Neuron (in vitro differentiated cells): ENCODE measurements around the gene PANK2.

Experiments used
- H2AFZ ChIP-seq: one replicate; pipeline ENCODE4 v1.6.1; 2013; ENCODE audit warnings: low read depth, mild to moderate bottlenecking, inconsistent platforms, low read length, moderate library complexity
- H3K27me3 ChIP-seq: one replicate; pipeline ENCODE4 v1.6.1; 2013; ENCODE audit warnings: low read length; ENCODE audit not compliant: insufficient read depth
- H3K36me3 ChIP-seq: one replicate; pipeline ENCODE4 v1.6.1; 2013; ENCODE audit warnings: low read length; ENCODE audit not compliant: insufficient read depth
- H3K4me1 ChIP-seq: one replicate; pipeline ENCODE4 v1.6.1; 2013; ENCODE audit warnings: low read length; ENCODE audit not compliant: insufficient read depth
- H3K4me3 ChIP-seq: 2 replicates; pipeline ENCODE4 v1.5.1; 2013; ENCODE audit warnings: mild to moderate bottlenecking, low read length, moderate library complexity
- H3K9me3 ChIP-seq: one replicate; pipeline ENCODE4 v1.6.1; 2013; ENCODE audit warnings: low read length

Gene PANK2

DNA sequence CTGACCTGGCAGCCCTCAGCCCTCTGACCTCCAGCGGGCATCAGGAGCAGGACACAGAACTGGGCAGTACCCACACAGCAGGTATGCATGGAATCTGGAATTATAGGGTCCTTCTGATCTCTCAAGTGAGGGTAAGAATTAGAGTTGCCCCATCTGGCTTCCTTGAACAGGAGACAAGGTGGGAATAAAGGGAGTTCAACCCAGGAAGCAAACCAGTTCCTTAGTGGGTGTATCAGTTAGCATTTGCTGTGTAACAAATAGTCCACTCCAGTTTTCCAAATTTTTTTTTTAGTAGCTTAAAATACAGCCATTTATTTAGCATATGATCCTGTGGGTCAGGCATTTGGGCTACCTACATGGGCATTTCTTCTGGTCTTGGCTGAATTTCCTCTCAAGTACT, 26.9 kb upstream of the PANK2 start:
- Histone ChIP-seq H2AFZ (no peak overlapping the region), H3K9me3 (peaks cover 6% of the 10 kb centered on the region), H3K27me3 (no peaks in the 10 kb centered on the region), H3K4me1 (no peaks in the 10 kb centered on the region), H3K36me3 (peaks cover 69% of the 10 kb centered on the region), H3K4me3 (no peak overlapping the region)

DNA sequence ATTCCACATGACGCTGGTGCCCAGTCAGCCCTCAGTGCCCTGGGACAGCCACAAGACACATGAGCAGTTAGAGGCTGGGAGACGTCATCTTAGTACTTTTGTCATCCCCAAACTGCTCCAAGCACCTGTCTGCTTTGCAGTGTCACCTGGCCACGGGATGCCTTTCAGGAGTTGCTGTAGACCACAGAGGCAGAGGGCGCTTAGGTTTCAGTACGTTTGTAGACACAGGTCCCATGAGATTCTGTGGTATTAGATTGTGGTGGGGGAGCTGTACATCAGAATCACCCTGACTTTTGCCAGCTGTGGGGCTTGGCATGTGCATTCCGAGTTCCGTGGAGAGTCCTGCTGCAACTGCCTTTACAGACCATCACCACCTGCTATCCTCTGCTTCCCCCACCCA, 25.9 kb upstream of the PANK2 start:
- no peaks in the 10 kb centered on the region for H3K27me3 ChIP-seq
- peaks cover 66% of the 10 kb centered on the region for H3K36me3 ChIP-seq
- H3K9me3 ChIP-seq: peaks cover 6% of the 10 kb centered on the region
- H3K4me1 ChIP-seq: no peaks in the 10 kb centered on the region
- no peak overlapping the region for H2AFZ ChIP-seq
- no peak overlapping the region for H3K4me3 ChIP-seq

DNA sequence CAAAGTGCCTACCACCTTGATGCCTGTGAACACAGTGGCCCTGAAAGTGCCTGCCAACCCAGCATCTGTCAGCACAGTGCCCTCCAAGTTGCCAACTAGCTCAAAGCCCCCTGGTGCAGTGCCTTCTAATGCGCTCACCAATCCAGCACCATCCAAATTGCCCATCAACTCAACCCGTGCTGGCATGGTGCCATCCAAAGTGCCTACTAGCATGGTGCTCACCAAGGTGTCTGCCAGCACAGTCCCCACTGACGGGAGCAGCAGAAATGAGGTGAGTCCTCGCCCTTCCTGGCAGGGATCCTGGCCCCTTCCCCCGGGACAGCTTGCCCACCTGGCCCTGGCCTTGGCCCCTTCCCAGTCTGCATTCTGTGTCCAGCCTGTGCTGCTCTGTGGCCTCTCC, 24.7 kb upstream of the PANK2 start:
- Histone ChIP-seq H3K36me3 (peaks cover 61% of the 10 kb centered on the region), H3K9me3 (peaks cover 6% of the 10 kb centered on the region), H3K4me1 (no peaks in the 10 kb centered on the region), H3K27me3 (no peaks in the 10 kb centered on the region), H3K4me3 (no peak overlapping the region), H2AFZ (no peak overlapping the region)

DNA sequence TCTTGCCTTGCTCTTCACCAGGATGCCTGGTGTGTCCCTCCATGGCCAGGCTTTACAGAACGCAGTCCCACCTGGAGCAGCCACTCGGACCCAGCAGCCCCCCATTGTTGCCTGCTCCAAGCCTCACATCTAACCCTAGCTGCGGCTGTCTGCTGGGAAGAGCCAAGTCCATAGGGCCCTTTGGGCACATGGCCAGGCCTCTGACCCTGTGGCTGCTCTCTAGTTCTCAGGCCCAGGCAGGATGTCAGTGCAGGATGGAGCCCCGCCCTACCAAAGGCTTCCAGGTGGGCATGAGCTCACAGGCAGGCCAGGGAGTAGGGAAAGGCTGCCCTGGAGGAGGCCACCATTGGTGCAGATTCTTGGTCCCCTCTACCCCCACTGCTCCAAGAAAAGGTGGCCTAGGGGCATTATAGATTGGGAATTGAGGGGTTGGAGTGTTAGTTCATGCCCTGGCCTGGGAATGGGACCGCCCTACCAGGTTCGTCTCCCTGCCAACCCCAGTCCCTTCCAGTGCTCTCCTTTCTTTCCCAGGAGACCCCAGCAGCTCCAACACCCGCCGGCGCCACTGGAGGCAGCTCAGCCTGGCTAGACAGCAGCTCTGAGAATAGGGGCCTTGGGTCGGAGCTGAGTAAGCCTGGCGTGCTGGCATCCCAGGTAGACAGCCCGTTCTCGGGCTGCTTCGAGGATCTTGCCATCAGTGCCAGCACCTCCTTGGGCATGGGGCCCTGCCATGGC, 23.9 kb upstream of the PANK2 start:
- no peaks in the 10 kb centered on the region for H3K4me1 ChIP-seq
- no peaks in the 10 kb centered on the region for H3K27me3 ChIP-seq
- H2AFZ ChIP-seq: no peak overlapping the region
- H3K9me3 ChIP-seq: peaks cover 6% of the 10 kb centered on the region
- H3K36me3 ChIP-seq: peaks cover 59% of the 10 kb centered on the region
- no peak overlapping the region for H3K4me3 ChIP-seq

DNA sequence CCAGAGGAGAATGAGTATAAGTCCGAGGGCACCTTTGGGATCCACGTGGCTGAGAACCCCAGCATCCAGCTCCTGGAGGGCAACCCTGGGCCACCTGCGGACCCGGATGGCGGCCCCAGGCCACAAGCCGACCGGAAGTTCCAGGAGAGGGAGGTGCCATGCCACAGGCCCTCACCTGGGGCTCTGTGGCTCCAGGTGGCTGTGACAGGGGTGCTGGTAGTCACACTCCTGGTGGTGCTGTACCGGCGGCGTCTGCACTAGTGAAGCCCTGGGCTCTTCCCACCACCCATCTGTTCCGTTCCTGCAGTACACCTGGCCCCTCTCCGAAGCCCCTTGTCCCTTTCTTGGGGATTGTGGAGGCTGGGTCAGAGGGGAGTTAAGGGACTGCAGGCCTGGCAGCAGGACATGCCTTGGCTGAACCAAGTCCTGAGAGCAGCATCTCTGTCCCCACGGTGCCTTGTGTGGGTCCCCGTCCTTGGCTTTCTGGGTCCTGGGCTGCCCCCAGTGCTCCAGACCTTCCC, 23.2 kb upstream of the PANK2 start:
- Histone ChIP-seq H2AFZ (no peak overlapping the region), H3K27me3 (no peaks in the 10 kb centered on the region), H3K4me3 (no peak overlapping the region), H3K4me1 (no peaks in the 10 kb centered on the region), H3K36me3 (peaks cover 59% of the 10 kb centered on the region), H3K9me3 (peaks cover 6% of the 10 kb centered on the region)

DNA sequence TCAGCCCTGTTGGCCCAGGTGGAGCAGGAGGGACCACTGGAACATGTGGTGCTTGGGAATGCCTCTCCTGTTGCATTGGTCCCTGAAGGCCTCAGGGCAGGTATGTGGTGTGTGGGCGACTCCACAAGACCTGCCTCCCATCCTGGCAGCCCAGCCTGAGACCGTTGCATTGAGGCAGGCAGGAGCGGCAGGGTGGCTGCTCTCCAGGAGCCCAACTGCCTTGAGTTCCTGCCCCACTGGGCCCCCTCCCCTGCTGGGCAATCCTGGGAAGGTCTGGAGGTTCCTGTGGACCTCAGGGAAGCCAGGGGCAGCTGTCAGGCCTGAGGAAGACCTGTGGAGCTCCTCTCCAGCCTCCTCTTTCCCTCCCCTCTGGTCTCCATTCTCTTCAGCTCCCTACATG, 22.7 kb upstream of the PANK2 start:
- H3K9me3 ChIP-seq: peaks cover 5% of the 10 kb centered on the region
- peaks cover 55% of the 10 kb centered on the region for H3K36me3 ChIP-seq
- H3K27me3 ChIP-seq: no peaks in the 10 kb centered on the region
- no peak overlapping the region for H2AFZ ChIP-seq
- H3K4me1 ChIP-seq: no peaks in the 10 kb centered on the region
- no peak overlapping the region for H3K4me3 ChIP-seq

DNA sequence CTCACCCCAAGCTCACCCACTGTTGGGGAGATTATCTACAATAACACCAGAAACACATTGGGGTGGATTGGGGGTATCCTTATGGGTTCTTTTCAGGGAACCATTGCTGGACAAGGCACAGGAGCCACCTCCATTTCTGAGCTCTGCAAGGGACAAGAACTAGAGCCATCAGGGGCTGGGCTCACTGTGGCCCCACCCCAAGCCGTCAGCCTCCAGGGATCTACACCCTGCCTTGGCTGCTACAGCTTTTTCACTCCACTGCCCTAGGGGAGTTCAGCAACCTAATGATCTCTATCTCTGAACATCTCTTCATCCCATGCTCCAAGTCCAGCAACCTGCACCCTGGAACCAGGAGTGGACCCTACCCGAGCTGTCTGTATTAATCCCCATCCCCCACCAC, 21.4 kb upstream of the PANK2 start:
- Histone ChIP-seq H3K4me3 (no peak overlapping the region), H3K4me1 (no peaks in the 10 kb centered on the region), H3K27me3 (no peaks in the 10 kb centered on the region), H2AFZ (no peak overlapping the region), H3K9me3 (no peaks in the 10 kb centered on the region), H3K36me3 (peaks cover 51% of the 10 kb centered on the region)

DNA sequence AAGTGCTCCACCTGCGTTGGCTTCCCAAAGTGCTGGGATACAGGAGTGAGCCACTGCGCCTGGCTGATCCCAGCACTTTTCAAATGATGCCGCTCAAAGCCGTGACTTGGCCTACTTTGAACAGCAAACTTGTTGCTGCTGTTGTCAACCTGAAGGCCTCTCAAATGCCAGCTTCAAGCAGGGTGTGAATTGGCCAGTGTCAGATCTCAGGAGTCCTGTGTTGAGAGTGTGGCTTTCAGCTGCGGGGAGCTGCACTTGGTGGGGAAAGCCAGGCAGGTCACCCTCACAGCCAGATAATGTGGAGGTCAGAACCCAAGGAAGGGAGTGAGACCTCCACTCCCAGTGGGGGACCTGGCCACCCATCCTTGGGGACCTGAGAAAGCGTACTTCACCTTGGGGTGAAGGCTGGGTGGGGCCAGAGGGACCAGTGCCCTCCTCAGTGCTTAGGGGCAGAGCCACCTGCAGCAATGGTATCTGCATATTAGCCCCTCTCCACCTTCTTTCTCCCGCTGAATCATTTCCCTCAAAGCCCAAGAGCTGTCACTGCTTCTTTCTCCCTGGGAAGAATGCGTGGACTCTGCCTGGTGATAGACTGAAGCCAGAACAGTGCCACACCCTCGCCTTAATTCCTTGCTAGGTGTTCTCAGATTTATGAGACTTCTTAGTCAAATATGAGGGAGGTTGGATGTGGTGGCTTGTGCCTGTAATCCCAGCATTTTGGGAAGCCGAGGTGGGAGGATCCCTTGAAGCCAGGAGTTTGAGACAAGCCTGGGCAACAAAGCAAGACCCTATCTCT, 19.1 kb upstream of the PANK2 start:
- H3K4me1 ChIP-seq: no peaks in the 10 kb centered on the region
- no peaks in the 10 kb centered on the region for H3K9me3 ChIP-seq
- H3K4me3 ChIP-seq: no peak overlapping the region
- no peaks in the 10 kb centered on the region for H3K27me3 ChIP-seq
- peaks cover 44% of the 10 kb centered on the region for H3K36me3 ChIP-seq
- H2AFZ ChIP-seq: no peak overlapping the region

DNA sequence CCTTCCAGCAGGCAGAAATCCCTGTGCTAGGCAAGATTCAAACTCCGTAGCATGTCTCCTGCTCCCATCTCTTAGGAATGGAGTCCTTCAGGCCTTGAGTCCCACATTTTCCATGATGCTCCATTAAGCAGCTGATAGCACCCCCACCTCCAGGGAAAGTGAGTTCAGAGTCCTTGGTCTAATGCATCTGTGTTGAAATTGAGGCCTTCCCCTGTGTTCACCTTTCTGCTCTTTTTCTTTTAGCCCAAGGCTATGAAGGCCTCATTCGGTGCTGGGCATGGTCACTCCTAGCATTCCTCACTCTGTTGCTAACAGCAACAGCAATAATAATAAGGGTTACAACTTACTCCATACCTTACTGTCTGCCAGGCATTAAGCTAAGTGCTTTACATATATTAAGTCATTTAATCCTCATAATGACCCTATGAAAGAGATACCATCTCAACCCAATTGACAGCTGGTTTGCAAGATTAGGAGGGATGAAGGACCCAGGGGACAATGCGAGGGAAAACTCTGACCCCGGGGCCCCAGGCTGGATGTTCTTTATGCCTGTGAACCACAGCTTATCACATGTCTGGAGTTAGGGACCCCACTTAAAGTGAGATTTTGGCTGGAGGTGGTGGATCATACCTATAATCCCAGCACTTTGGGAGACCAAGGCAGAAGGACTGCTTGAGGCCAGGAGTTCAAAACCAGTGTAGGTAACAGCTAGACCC, 17.5 kb upstream of the PANK2 start:
- Histone ChIP-seq H2AFZ (no peak overlapping the region), H3K27me3 (no peaks in the 10 kb centered on the region), H3K4me3 (no peak overlapping the region), H3K9me3 (no peaks in the 10 kb centered on the region), H3K36me3 (peaks cover 34% of the 10 kb centered on the region), H3K4me1 (no peaks in the 10 kb centered on the region)

DNA sequence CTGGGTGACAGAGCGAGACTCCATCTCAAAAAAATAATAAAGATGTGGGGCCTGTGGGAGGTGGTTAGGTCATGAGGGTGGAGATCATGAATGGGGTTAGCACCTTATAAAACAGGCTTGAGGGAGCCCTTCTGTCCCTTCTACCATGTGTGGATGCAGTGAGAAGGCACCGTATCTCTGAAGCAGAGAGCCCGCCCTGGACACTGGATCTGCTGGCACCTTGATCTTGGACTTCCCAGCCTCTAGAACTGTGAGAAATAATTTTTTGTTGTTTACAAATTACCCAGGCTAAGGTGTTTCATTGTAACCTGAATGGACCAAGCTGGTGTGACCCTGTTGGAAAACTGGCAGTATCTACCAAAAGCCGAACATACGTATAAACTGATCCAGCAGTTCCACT, 15.7 kb upstream of the PANK2 start:
- Histone ChIP-seq H2AFZ (no peak overlapping the region), H3K9me3 (no peaks in the 10 kb centered on the region), H3K36me3 (peaks cover 24% of the 10 kb centered on the region), H3K4me1 (no peaks in the 10 kb centered on the region), H3K27me3 (no peaks in the 10 kb centered on the region), H3K4me3 (no peak overlapping the region)

DNA sequence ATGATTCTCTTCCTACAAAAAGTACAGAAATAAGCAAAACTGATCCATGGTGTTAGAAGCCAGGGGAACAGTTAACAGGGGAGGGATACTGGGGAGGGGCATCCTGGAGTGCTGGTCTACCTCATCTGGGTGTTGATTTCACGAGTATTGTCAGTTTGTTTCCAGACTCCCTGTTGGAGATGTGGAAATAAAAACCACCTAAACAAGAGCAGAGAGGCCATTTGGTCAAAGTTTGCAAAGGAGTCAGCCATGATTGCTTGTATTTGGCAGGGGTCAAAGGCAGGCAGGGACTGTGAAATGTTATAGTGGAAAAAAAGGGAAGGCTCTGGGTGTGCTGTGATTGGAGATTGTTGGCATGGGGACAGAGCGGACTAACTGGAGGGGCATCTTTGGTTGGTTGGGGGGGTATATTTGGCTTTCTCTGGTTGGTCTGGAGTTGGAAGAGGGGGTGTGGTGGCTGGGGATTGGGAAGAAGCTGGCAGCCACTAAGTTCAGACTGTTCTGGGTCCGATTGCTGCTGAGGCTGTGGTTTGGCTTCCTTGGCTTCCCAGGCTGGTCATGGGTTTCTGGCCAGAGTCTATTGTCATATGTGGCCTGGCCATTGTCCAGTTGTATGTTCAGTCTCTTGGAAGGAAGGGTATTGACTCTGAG, 14.9 kb upstream of the PANK2 start:
- Histone ChIP-seq H3K4me1 (no peaks in the 10 kb centered on the region), H3K36me3 (peaks cover 24% of the 10 kb centered on the region), H3K9me3 (no peaks in the 10 kb centered on the region), H3K27me3 (no peaks in the 10 kb centered on the region), H2AFZ (no peak overlapping the region), H3K4me3 (no peak overlapping the region)

DNA sequence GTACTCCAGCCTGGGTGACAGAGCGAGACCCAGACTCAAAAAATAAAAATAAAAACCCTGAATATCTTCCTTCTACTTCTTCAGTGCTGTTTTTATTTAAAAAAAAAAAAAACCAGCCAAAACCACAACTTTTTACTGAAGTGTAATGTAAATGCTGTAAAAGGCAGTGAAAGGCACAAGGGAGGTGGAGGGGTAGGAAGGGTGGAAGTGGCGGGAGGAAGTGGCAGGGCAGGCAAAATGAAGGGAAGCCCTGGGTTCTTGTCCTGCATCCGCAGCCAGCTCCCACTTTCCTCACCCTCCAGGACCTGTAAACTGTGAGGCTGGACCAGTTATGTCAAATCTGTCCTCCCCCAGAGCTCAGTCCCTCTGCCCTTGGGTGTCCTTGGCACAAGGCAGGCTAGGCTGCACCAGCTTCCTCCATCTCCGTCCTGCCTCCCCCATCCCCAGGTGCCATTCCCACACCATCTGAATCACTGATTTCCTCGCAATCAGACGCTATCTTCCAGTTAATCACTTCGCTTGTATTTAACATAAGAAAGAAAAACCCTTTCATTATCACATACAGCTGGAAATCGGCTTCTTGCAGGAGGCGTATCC, 13.7 kb upstream of the PANK2 start:
- Histone ChIP-seq H3K36me3 (peaks cover 24% of the 10 kb centered on the region), H3K27me3 (no peaks in the 10 kb centered on the region), H3K4me3 (no peak overlapping the region), H3K4me1 (no peaks in the 10 kb centered on the region), H2AFZ (no peak overlapping the region), H3K9me3 (no peaks in the 10 kb centered on the region)
